ENCODE data around the gene KCNMB3.

KCNMB3 gene, protein sequence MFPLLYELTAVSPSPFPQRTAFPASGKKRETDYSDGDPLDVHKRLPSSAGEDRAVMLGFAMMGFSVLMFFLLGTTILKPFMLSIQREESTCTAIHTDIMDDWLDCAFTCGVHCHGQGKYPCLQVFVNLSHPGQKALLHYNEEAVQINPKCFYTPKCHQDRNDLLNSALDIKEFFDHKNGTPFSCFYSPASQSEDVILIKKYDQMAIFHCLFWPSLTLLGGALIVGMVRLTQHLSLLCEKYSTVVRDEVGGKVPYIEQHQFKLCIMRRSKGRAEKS

GRCh38 chr3:179250803-179251476, at the start of gene KCNMB3:
TSS of gene KCNMB3 (minus strand) at chr3:179251114. CDS start at chr3:179250990, 124 bp downstream.
- H3K9ac ChIP-seq (ENCODE audit: low read length): no peak within 1 kb of the TSS
- no peak within 1 kb of the TSS for H3K4me3 ChIP-seq (ENCODE audit: low read length)
- H3K27me3 ChIP-seq (ENCODE audit: control insufficient read depth, insufficient read depth, low read length): no peaks in the 10 kb centered on the region
- no peaks in the 10 kb centered on the region for H3K9me3 ChIP-seq (ENCODE audit: control insufficient read depth, low read length)
- no peaks in the 10 kb centered on the region for H3K36me3 ChIP-seq (ENCODE audit: control insufficient read depth, insufficient read depth, low read length)
- H3K4me1 ChIP-seq (ENCODE audit: control insufficient read depth, insufficient read depth, low read length): no peaks in the 10 kb centered on the region

DNA sequence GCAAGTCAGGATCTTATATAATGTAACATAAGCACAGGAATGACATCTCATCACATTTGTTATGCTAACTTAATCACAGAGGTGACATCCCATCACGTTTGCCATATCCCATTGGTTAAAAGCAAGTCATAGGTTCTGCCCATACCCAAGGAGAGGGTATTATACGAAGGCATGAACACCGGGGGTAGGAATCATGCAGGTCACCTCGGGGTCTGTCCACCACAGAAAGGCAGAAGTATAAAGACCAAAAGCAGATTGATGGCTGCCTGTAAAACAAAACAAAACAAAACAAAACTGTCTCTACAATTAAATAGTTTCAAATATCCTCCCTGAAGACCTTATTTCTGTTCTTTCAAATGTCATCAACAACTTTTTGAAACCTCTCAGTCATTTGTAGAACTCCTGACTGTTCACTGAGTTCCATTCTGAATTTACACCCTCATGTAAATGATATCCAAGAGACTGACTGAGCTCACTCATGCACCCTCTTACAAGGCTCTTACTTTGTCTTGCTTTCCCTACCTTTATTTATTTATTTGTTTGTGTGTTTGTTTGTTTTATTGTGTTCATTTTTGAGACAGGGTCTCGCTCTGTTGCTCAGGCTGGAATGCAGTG, 49.2 kb upstream of the KCNMB3 start:
- Histone ChIP-seq H3K9ac (ENCODE audit: low read length) (no peak overlapping the region), H3K4me3 (ENCODE audit: low read length) (no peak overlapping the region), H3K27me3 (ENCODE audit: control insufficient read depth, insufficient read depth, low read length) (no peaks in the 10 kb centered on the region), H3K4me1 (ENCODE audit: control insufficient read depth, insufficient read depth, low read length) (no peaks in the 10 kb centered on the region), H3K9me3 (ENCODE audit: control insufficient read depth, low read length) (no peaks in the 10 kb centered on the region), H3K36me3 (ENCODE audit: control insufficient read depth, insufficient read depth, low read length) (no peaks in the 10 kb centered on the region)

DNA sequence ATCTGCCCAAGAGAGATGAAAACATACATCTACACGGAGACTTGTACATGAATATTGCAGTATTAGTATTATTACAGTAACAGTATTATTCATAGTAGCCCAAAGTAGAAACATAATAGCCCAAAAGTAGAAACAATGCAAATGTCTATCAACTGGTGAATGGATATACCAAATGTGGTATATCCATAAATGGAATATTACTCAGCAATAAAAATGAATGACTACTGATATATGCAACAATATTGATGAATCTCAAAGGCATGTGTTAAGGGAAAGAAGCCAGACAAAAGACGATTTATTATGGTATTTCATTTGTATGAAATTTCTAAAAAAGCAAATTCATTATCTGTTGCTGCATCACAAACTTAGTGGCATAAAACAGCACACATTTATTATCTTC, 48.4 kb upstream of the KCNMB3 start:
- Histone ChIP-seq H3K9ac (ENCODE audit: low read length) (no peak overlapping the region), H3K4me3 (ENCODE audit: low read length) (no peak overlapping the region), H3K36me3 (ENCODE audit: control insufficient read depth, insufficient read depth, low read length) (no peaks in the 10 kb centered on the region), H3K9me3 (ENCODE audit: control insufficient read depth, low read length) (no peaks in the 10 kb centered on the region), H3K4me1 (ENCODE audit: control insufficient read depth, insufficient read depth, low read length) (no peaks in the 10 kb centered on the region), H3K27me3 (ENCODE audit: control insufficient read depth, insufficient read depth, low read length) (no peaks in the 10 kb centered on the region)

DNA sequence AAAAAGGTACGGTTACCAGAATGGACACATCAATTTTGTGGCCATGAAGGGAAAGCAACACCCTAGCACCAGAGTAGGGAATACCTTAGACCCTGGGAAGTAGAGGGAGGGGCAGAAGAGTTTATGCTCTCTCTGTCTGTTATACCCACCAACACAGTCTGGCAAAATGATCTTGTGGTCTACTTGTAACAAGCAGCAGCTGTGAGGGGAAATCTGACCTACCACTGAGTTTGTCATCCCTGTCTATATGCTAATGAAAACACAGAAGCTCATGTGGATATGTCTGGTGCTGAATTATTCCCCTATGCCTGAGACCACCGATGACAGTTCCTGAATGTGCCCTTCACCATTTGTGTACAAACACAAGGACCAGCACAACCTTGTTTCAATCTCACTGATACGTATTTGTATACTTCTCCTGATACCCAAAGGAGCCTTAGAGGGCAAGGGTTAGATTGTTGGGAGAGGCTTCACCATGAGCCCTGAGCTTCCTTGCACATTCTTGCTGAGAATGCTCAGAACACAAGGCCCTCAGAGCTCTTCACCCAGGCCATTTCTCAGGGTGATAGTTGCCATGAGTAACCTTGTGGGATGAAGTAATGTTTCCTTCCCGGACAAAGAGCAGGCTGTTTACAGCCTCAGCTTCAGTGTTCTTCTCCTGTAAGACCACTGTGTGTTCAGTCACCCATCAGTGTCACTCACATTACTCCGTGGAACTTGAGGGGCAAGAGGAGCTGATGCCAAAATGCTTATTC, 47.2 kb upstream of the KCNMB3 start:
- Histone ChIP-seq H3K36me3 (ENCODE audit: control insufficient read depth, insufficient read depth, low read length) (no peaks in the 10 kb centered on the region), H3K9me3 (ENCODE audit: control insufficient read depth, low read length) (no peaks in the 10 kb centered on the region), H3K9ac (ENCODE audit: low read length) (no peak overlapping the region), H3K4me1 (ENCODE audit: control insufficient read depth, insufficient read depth, low read length) (no peaks in the 10 kb centered on the region), H3K27me3 (ENCODE audit: control insufficient read depth, insufficient read depth, low read length) (no peaks in the 10 kb centered on the region), H3K4me3 (ENCODE audit: low read length) (no peak overlapping the region)

GRCh38 chr3:179292450-179292849, 41.5 kb upstream of the KCNMB3 start:
- Histone ChIP-seq H3K9me3 (ENCODE audit: control insufficient read depth, low read length) (no peaks in the 10 kb centered on the region), H3K4me1 (ENCODE audit: control insufficient read depth, insufficient read depth, low read length) (no peaks in the 10 kb centered on the region), H3K27me3 (ENCODE audit: control insufficient read depth, insufficient read depth, low read length) (no peaks in the 10 kb centered on the region), H3K9ac (ENCODE audit: low read length) (no peak overlapping the region), H3K36me3 (ENCODE audit: control insufficient read depth, insufficient read depth, low read length) (no peaks in the 10 kb centered on the region), H3K4me3 (ENCODE audit: low read length) (no peak overlapping the region)

GRCh38 chr3:179289295-179289694, 38.4 kb upstream of the KCNMB3 start:
- Histone ChIP-seq H3K9me3 (ENCODE audit: control insufficient read depth, low read length) (no peaks in the 10 kb centered on the region), H3K9ac (ENCODE audit: low read length) (no peak overlapping the region)

DNA sequence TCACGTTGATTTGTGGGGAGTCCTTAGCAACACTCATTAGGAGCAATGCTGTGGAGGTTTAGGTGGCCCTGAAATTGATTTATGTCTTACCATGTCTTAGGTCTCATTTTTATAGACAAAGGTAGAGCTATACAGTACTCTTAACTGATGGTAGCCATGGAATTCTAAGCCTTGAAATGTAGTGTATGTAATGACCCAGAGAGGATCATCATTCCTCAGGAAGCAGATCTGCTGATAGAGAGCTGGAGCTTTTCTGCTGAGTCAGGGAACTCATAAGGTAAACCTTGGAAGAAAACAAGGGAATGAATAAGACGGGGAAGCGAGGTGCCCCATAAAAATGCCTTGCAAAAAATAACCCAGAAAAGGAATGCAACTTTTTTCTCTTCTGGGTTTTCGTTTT, 37.9 kb upstream of the KCNMB3 start:
- Histone ChIP-seq H3K4me3 (ENCODE audit: low read length) (no peak overlapping the region), H3K9ac (ENCODE audit: low read length) (no peak overlapping the region), H3K9me3 (ENCODE audit: control insufficient read depth, low read length) (no peaks in the 10 kb centered on the region), H3K36me3 (ENCODE audit: control insufficient read depth, insufficient read depth, low read length) (no peaks in the 10 kb centered on the region), H3K4me1 (ENCODE audit: control insufficient read depth, insufficient read depth, low read length) (no peaks in the 10 kb centered on the region), H3K27me3 (ENCODE audit: control insufficient read depth, insufficient read depth, low read length) (no peaks in the 10 kb centered on the region)

More at GRCh38 chr3:179289295-179289694, 38.4 kb upstream of the KCNMB3 start:
- Histone ChIP-seq H3K4me1 (ENCODE audit: control insufficient read depth, insufficient read depth, low read length) (no peaks in the 10 kb centered on the region), H3K36me3 (ENCODE audit: control insufficient read depth, insufficient read depth, low read length) (no peaks in the 10 kb centered on the region), H3K4me3 (ENCODE audit: low read length) (no peak overlapping the region), H3K27me3 (ENCODE audit: control insufficient read depth, insufficient read depth, low read length) (no peaks in the 10 kb centered on the region)

DNA sequence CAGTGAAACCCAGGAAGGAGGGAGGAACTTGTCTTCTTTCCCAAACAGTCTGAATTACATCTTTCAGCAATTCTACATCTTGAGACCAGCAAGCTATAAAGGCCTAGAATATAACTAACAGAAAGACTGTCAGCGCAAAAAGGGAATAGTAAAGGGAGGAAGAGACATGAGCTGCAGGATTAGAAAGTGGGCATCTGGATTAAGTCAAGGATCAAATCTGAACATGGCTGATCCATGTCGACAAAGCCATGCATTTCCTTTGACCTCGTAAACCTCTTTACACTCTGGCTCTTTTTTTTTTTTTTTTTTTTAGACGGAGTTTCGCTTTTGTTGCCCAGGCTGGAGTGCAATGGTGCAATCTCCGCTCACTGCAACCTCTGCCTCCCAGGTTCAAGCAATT, 35.4 kb upstream of the KCNMB3 start:
- Histone ChIP-seq H3K27me3 (ENCODE audit: control insufficient read depth, insufficient read depth, low read length) (no peaks in the 10 kb centered on the region), H3K4me1 (ENCODE audit: control insufficient read depth, insufficient read depth, low read length) (no peaks in the 10 kb centered on the region), H3K9me3 (ENCODE audit: control insufficient read depth, low read length) (no peaks in the 10 kb centered on the region), H3K9ac (ENCODE audit: low read length) (no peak overlapping the region), H3K4me3 (ENCODE audit: low read length) (no peak overlapping the region), H3K36me3 (ENCODE audit: control insufficient read depth, insufficient read depth, low read length) (no peaks in the 10 kb centered on the region)

GRCh38 chr3:179281825-179282224, 30.9 kb upstream of the KCNMB3 start:
- Histone ChIP-seq H3K4me1 (ENCODE audit: control insufficient read depth, insufficient read depth, low read length) (no peaks in the 10 kb centered on the region), H3K9me3 (ENCODE audit: control insufficient read depth, low read length) (no peaks in the 10 kb centered on the region), H3K4me3 (ENCODE audit: low read length) (no peak overlapping the region), H3K9ac (ENCODE audit: low read length) (no peak overlapping the region), H3K27me3 (ENCODE audit: control insufficient read depth, insufficient read depth, low read length) (no peaks in the 10 kb centered on the region), H3K36me3 (ENCODE audit: control insufficient read depth, insufficient read depth, low read length) (no peaks in the 10 kb centered on the region)

GRCh38 chr3:179279837-179280236, 28.9 kb upstream of the KCNMB3 start:
- no peak overlapping the region for H3K9ac ChIP-seq (ENCODE audit: low read length)
- H3K36me3 ChIP-seq (ENCODE audit: control insufficient read depth, insufficient read depth, low read length): no peaks in the 10 kb centered on the region
- H3K4me1 ChIP-seq (ENCODE audit: control insufficient read depth, insufficient read depth, low read length): no peaks in the 10 kb centered on the region
- H3K27me3 ChIP-seq (ENCODE audit: control insufficient read depth, insufficient read depth, low read length): no peaks in the 10 kb centered on the region
- H3K9me3 ChIP-seq (ENCODE audit: control insufficient read depth, low read length): no peaks in the 10 kb centered on the region
- no peak overlapping the region for H3K4me3 ChIP-seq (ENCODE audit: low read length)

GRCh38 chr3:179278932-179279693, 28.2 kb upstream of the KCNMB3 start:
- Histone ChIP-seq H3K4me1 (ENCODE audit: control insufficient read depth, insufficient read depth, low read length) (no peaks in the 10 kb centered on the region), H3K9me3 (ENCODE audit: control insufficient read depth, low read length) (no peaks in the 10 kb centered on the region), H3K27me3 (ENCODE audit: control insufficient read depth, insufficient read depth, low read length) (no peaks in the 10 kb centered on the region), H3K4me3 (ENCODE audit: low read length) (no peak overlapping the region), H3K9ac (ENCODE audit: low read length) (no peak overlapping the region), H3K36me3 (ENCODE audit: control insufficient read depth, insufficient read depth, low read length) (no peaks in the 10 kb centered on the region)

All from mucosa of stomach (tissue), 1 donor.